HepG2 (cell line): ENCODE measurements around the gene ASTE1. TPM values are rescaled to one million over a fixed set of nuclear protein-coding genes. Genes with fewer than 3 reads are reported as not detected.
A peak's percentile ranks its signal among the peaks of the same experiment; 100 is the strongest.

Experiments
- ATAC-seq: fragments of 200-7000 bp; cut with Tn5 transposase; 3 replicates; pipeline ENCODE4 v1.9.1; 2020; ENCODE audit warnings: mild to moderate bottlenecking, moderate library complexity
- BruUV-seq: library from RNA; stranded (reverse); fragments of 400-500 nt; replicated peaks from 2 replicates; lab custom pipeline; 2021; lab: Mats Ljungman, UMichigan
- CTCF ChIA-PET: fragments of 300-600 bp; formaldehyde crosslinking; extraction: SDS; loops from one replicate; lab custom pipeline; 2021; ENCODE audit warnings: low total read pairs, inconsistent platforms, low intra/inter-chr PET ratio; lab: Yijun Ruan, JAX
- POLR2A ChIA-PET: fragments of 350-600 bp; sonication (Branson Sonifier 250); formaldehyde crosslinking; loops from one replicate; lab custom pipeline; 2020; ENCODE audit warnings: antibody characterized with exemption, inconsistent platforms; lab: Yijun Ruan, JAX
- DNase-seq: peaks from one replicate; pipeline ENCODE4 v3.0.0-alpha.2; 2015; ENCODE audit warnings: low spot score
- FAIRE-seq: peaks from 3 replicates; lab custom pipeline; 2011; peaks lifted over from hg19 to GRCh38; lab: Jason Lieb, UNC
- H2AFZ ChIP-seq: one replicate; pipeline ENCODE4 v1.6.1; 2011; ENCODE audit warnings: low read length, inconsistent platforms
- H3K27ac ChIP-seq: fragments of 300-600 bp; 3 replicates; pipeline ENCODE4 v1.8.0; 2011; ENCODE audit warnings: mixed run types, mild to moderate bottlenecking, mixed read lengths, low read length, inconsistent platforms; ENCODE audit not compliant: insufficient read depth; ENCODE audit errors: extremely low read length
- H3K27me3 ChIP-seq, 2 experiments: fragments of 200-600 bp in 1 of 2; 2 replicates in 1 of 2; 3 replicates in 1 of 2; pipeline versions ENCODE4 v1.6.0 to v1.8.0; 2011; ENCODE audit warnings: low read length in 2 of 2, mild to moderate bottlenecking in 2 of 2, moderate library complexity in 2 of 2, inconsistent platforms in 1 of 2; ENCODE audit not compliant: insufficient read depth in 2 of 2, control insufficient read depth in 1 of 2
- H3K36me3 ChIP-seq, 2 experiments: fragments of 200-600 bp in 1 of 2; replicated peaks in 1 of 2; 2 replicates in 1 of 2; 3 replicates in 1 of 2; pipeline versions ENCODE4 v1.5.1 to v1.8.0; 2011; ENCODE audit warnings: low read length in 2 of 2, inconsistent platforms in 1 of 2; ENCODE audit not compliant: insufficient read depth in 2 of 2, control insufficient read depth in 1 of 2
- H3K4me1 ChIP-seq: 2 replicates; pipeline ENCODE4 v1.5.1; 2012; ENCODE audit warnings: low read length, inconsistent platforms; ENCODE audit not compliant: insufficient read depth
- H3K4me2 ChIP-seq: 2 replicates; pipeline ENCODE4 v1.6.0; 2011; ENCODE audit warnings: low read depth, low read length, inconsistent platforms
- H3K4me3 ChIP-seq, 3 experiments: fragments of 200-600 bp in 1 of 3; sonication (generic), shearing (Covaris generic) in 1 of 3; replicated peaks in 1 of 3; 2 replicates each; pipeline ENCODE4 v1.5.1; 2011 to 2016; ENCODE audit warnings: low read length in 3 of 3, inconsistent platforms in 2 of 3, low read depth in 2 of 3, mild to moderate bottlenecking in 2 of 3, control low read depth in 1 of 3, mixed read lengths in 1 of 3; ENCODE audit not compliant: insufficient read depth in 1 of 3
- H3K79me2 ChIP-seq: one replicate; pipeline ENCODE4 v1.6.1; 2011; ENCODE audit warnings: low read length, inconsistent platforms; ENCODE audit not compliant: insufficient read depth
- H3K9ac ChIP-seq: 2 replicates; pipeline ENCODE4 v1.6.0; 2011; ENCODE audit warnings: mild to moderate bottlenecking, low read depth, low read length, inconsistent platforms; ENCODE audit not compliant: insufficient read depth
- H3K9me3 ChIP-seq: 2 replicates; pipeline ENCODE4 v1.5.1; 2012; ENCODE audit warnings: mild to moderate bottlenecking, low read length
- H4K20me1 ChIP-seq: 2 replicates; pipeline ENCODE4 v1.6.0; 2011; ENCODE audit warnings: inconsistent platforms, mild to moderate bottlenecking, low read length, moderate library complexity; ENCODE audit not compliant: insufficient read depth
- ATF4 ChIP-seq, 2 experiments: fragments of 450-650 bp in 1 of 2; sonication (generic) in 1 of 2; formaldehyde crosslinking; IDR thresholded peaks; 2 replicates each; pipeline versions ENCODE4 v1.5.0 to v1.8.0; 2020 to 2022; ENCODE audit warnings: mild to moderate bottlenecking in 1 of 2, missing genetic modification reagents in 1 of 2
- BHLHE40 ChIP-seq: IDR thresholded peaks from 2 replicates; pipeline ENCODE4 v1.6.1; 2011; ENCODE audit warnings: low read length, improper control_type of control experiment
- CEBPB ChIP-seq: IDR thresholded peaks from 2 replicates; pipeline ENCODE4 v1.6.1; 2011; ENCODE audit warnings: low read depth, low read length, improper control_type of control experiment, borderline replicate concordance
- JARID2 ChIP-seq: sonication (generic); formaldehyde crosslinking; IDR thresholded peaks from 2 replicates; pipeline ENCODE4 v1.8.1; 2023; ENCODE audit warnings: missing genetic modification reagents, inconsistent platforms; ENCODE audit not compliant: insufficient replicate concordance
- SMARCC2 ChIP-seq: fragments of 450-650 bp; IDR thresholded peaks from 2 replicates; pipeline ENCODE4 v1.6.1; 2017; ENCODE audit warnings: antibody characterized with exemption, mild to moderate bottlenecking
- ZNF432 ChIP-seq: sonication (generic); formaldehyde crosslinking; IDR thresholded peaks from 2 replicates; pipeline ENCODE4 v1.5.0; 2020; ENCODE audit warnings: missing genetic modification reagents, mild to moderate bottlenecking, borderline replicate concordance
- ZNF713 ChIP-seq: sonication (generic); formaldehyde crosslinking; IDR thresholded peaks from 2 replicates; pipeline ENCODE4 v1.4.0; 2020; ENCODE audit warnings: mild to moderate bottlenecking, missing genetic modification reagents
- ZNF773 ChIP-seq: sonication (generic); formaldehyde crosslinking; IDR thresholded peaks from 2 replicates; pipeline ENCODE4 v1.4.0; 2020; ENCODE audit warnings: missing genetic modification reagents, borderline replicate concordance
- ZNF790 ChIP-seq: sonication (generic); formaldehyde crosslinking; IDR thresholded peaks from 2 replicates; pipeline ENCODE4 v1.8.0; 2022; ENCODE audit warnings: missing genetic modification reagents, mild to moderate bottlenecking, borderline replicate concordance
- ZNF883 ChIP-seq: sonication (generic); formaldehyde crosslinking; IDR thresholded peaks from 2 replicates; pipeline ENCODE4 v1.5.1; 2020; ENCODE audit warnings: mild to moderate bottlenecking, missing genetic modification reagents; ENCODE audit errors: not compliant biosample characterization
- WGBS: methylation state at CpG from one replicate; pipeline ENCODE4 v1.1.6; 2017; ENCODE audit warnings: low lambda C conversion rate; 5-methylcytosine and 5-hydroxymethylcytosine counted together
- in situ Hi-C: cut with HindIII; loops from 2 replicates; pipeline ENCODE4 v1.10.0; 2017; ENCODE audit warnings: low pct_unique_long_range_greater_than_20kb; ENCODE audit not compliant: extremely low pct_ligation_motif_present
- intact Hi-C: fragments of 100-400 bp; cut with micrococcal nuclease; formaldehyde crosslinking; loops from one replicate; pipeline ENCODE4 v1.10.0; 2022; ENCODE audit not compliant: unreplicated experiment
- polyA plus RNA-seq, 8 experiments: library from polyadenylated mRNA; depleted of rRNA in 3 of 8; stranded (reverse) in 7 of 8; unstranded in 1 of 8; fragments of >200 nt; fragmentation: Illumina TruSeq in 4 of 8; extraction: Trizol in 4 of 8; gene quantifications; 2 replicates each; pipeline versions ENCODE4 v1.2.1 to v1.2.3, GENCODE V29; 2011 to 2016; ENCODE audit warnings: low read depth in 4 of 8, missing spikeins in 1 of 8, mixed read lengths in 1 of 8; ENCODE audit not compliant: insufficient read depth in 1 of 8
- total RNA-seq, 5 experiments: library from RNA; depleted of rRNA; stranded (reverse); fragments of >200 nt; fragmentation: Illumina TruSeq; extraction: Trizol; gene quantifications; 2 replicates each; pipeline ENCODE4 v1.2.3, GENCODE V29; 2016; ENCODE audit warnings: low read depth in 1 of 5
- TF ChIP-seq, protein P1 (sequence below): sonication (generic); formaldehyde crosslinking; IDR thresholded peaks from 2 replicates; pipeline ENCODE4 v1.8.0; 2022; ENCODE audit warnings: missing genetic modification reagents, low read depth, mild to moderate bottlenecking, borderline replicate concordance

Gene ASTE1
- total and polyA plus RNA-seq, 2 of the 13 experiments (the other 11 are each of a cell fraction or from before 2014, with no cell fraction given), result 4.0 to 7.9 TPM

GRCh38 chr3:131008326-131008725 is 18.3 kb downstream of the ASTE1 start (continued):
- TF ChIP-seq SMARCC2, result no peak
- TF ChIP-seq, all 625 proteins: peak for 0

DNA sequence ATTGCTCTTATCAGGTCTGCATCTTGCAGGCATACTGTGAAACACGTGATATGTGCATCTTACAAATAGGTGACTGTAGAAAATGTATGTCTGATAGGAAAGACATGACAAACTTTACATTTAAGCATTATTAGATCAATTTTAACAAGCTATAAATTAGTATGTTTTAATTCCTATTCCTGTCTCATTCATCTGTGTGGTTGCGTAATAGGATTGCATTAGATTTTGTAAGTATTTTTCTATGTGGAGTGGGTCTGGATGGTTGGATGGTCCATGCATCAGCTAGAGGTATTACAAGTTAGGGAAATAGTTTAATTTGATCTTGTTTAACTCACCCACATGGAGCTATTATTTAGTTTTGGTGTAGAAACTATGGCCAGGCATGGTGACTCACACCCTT is 18.8 kb downstream of the ASTE1 start:
- in situ Hi-C loops (no loop called here), intact Hi-C loops (no loop called here)
- CTCF ChIA-PET, result no interaction called here
- H3K27ac ChIP-seq, result no peak overlapping the region
- H3K36me3 ChIP-seq, result peaks cover 0 to 3% of the 10 kb centered on the region in 2 experiments; a peak in 1 of 5 replicates
- no peaks in the 10 kb centered on the region for H3K79me2 ChIP-seq
- H4K20me1 ChIP-seq, result no peaks in the 10 kb centered on the region
- no peak overlapping the region for H3K9ac ChIP-seq
- no peaks in the 10 kb centered on the region for H3K9me3 ChIP-seq
- POLR2A ChIA-PET, result no interaction called here
- TF ChIP-seq JARID2 (CRISPR knock-in tag) (no peak), CEBPB (peak; percentile 84)
- TF ChIP-seq, all 625 proteins: peak for 1
- no peak overlapping the region for H3K4me3 ChIP-seq
- H3K27me3 ChIP-seq, result no peaks in the 10 kb centered on the region
- H3K4me2 ChIP-seq, result no peak overlapping the region
- ATAC-seq (no peak), DNase-seq (no peak), FAIRE-seq (no peak)
- H3K4me1 ChIP-seq, result no peaks in the 10 kb centered on the region
- WGBS, result 100% methylated on average over 2 of the region's 2 CpGs
- no peak overlapping the region for H2AFZ ChIP-seq
- no TSS peak for BruUV-seq

- no peaks in the 10 kb centered on the region for H3K27me3 ChIP-seq
- H3K4me1 ChIP-seq, result no peaks in the 10 kb centered on the region
- H3K9me3 ChIP-seq, result no peaks in the 10 kb centered on the region
- DNase-seq (no peak), FAIRE-seq (no peak), ATAC-seq (no peak)
- no peaks in the 10 kb centered on the region for H4K20me1 ChIP-seq
- in situ Hi-C loops (no loop called here), intact Hi-C loops (no loop called here)
- H3K9ac ChIP-seq, result no peak overlapping the region
- no peak overlapping the region for H2AFZ ChIP-seq
- CTCF ChIA-PET, result no interaction called here
- H3K27ac ChIP-seq, result no peak overlapping the region
- no peak overlapping the region for H3K4me3 ChIP-seq
- no peaks in the 10 kb centered on the region for H3K79me2 ChIP-seq
- POLR2A ChIA-PET, result no interaction called here
- BruUV-seq, result no TSS peak
- peaks cover 0 to 3% of the 10 kb centered on the region in 2 experiments; a peak in 1 of 5 replicates for H3K36me3 ChIP-seq
- no peak overlapping the region for H3K4me2 ChIP-seq
- WGBS, result 98% methylated on average over 2 of the region's 2 CpGs
- TF ChIP-seq ZNF883 (CRISPR knock-in tag), result no peak
- TF ChIP-seq, protein P1, sequence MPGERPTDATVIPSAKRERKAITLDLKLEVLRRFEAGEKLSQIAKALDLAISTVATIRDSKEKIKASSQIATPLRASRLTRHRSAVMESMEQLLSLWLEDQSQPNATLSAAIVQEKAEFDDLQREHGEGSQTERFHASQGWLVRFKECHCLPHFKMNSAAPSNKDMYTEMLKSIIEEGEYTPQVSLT (CRISPR knock-in tag), result no peak
- TF ChIP-seq ZNF790, result no peak
- TF ChIP-seq ZNF773 (CRISPR knock-in tag), result no peak
- TF ChIP-seq ATF4 (CRISPR knock-in tag; IDR thresholded peaks at IDR 0.05), result no peak
- no peak for TF ChIP-seq BHLHE40
- TF ChIP-seq ZNF713, result no peak
- no peak for TF ChIP-seq ZNF432 (CRISPR knock-in tag)
Measured at GRCh38 chr3:131007256-131007655, 19.4 kb downstream of the ASTE1 start.
